ENCODE measurements around the gene KLHL33.

The KLHL33 gene

DNA sequence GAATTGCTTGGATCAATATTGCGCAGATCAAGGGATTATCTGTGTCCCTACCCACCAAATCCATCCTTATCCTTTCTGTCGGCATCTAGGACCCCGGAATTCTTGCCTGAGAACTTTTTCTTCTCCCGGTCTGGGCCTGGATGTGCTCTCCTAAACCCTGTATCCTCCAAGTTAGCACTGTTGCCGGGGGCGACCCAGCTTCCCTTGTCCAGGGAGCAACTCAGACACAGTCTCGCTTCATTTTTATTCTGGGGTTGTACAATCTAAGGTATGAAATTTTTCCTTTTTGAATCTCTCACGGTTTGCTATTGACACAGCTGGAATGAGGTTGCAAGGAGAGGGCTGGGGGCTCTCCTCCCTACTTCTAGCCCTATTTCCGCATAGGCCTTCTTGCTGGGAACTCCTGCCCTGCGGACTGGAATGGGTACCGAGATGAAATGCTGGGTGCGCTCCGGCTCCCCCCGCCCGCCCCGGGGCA is 32.8 kb upstream of the KLHL33 start:
- no peaks in the 10 kb centered on the region for H3K27me3 ChIP-seq (ENCODE audit: insufficient read depth, low read length, poor library complexity)
- DNase-seq (no peak), ATAC-seq (ENCODE audit: insufficient read depth, low read depth) (no peak)
- TF ChIP-seq EZH2 (IDR thresholded peaks at IDR 0.05; ENCODE audit: borderline replicate concordance, low read depth, low read length, severe bottlenecking): no peak
- TF ChIP-seq, protein P1, sequence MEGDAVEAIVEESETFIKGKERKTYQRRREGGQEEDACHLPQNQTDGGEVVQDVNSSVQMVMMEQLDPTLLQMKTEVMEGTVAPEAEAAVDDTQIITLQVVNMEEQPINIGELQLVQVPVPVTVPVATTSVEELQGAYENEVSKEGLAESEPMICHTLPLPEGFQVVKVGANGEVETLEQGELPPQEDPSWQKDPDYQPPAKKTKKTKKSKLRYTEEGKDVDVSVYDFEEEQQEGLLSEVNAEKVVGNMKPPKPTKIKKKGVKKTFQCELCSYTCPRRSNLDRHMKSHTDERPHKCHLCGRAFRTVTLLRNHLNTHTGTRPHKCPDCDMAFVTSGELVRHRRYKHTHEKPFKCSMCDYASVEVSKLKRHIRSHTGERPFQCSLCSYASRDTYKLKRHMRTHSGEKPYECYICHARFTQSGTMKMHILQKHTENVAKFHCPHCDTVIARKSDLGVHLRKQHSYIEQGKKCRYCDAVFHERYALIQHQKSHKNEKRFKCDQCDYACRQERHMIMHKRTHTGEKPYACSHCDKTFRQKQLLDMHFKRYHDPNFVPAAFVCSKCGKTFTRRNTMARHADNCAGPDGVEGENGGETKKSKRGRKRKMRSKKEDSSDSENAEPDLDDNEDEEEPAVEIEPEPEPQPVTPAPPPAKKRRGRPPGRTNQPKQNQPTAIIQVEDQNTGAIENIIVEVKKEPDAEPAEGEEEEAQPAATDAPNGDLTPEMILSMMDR (IDR thresholded peaks at IDR 0.05; ENCODE audit: borderline replicate concordance, extremely low read depth, low read length, poor library complexity, severe bottlenecking): peak; percentile 0
- H3K79me2 ChIP-seq (ENCODE audit: insufficient read depth, low read length): peaks cover 41% of the 10 kb centered on the region
- H3K27ac ChIP-seq (ENCODE audit: low read length): peak overlapping the region; percentile 82; the same call in 1 of the 2 replicates
- peak overlapping the region; percentile 79 for H2AFZ ChIP-seq (ENCODE audit: low read depth, low read length)
- peak overlapping the region; percentile 60 to 73; a peak in 3 of 4 replicates for H3K4me3 ChIP-seq (ENCODE audit: low read depth in 1 of 2, low read length in 2 of 2)
- peaks cover 23% of the 10 kb centered on the region for H3K36me3 ChIP-seq (ENCODE audit: insufficient read depth, low read length)
- no peaks in the 10 kb centered on the region for H3K9me3 ChIP-seq (ENCODE audit: insufficient read depth, low read length, severe bottlenecking)
- H3K9ac ChIP-seq (ENCODE audit: low read depth, low read length): peak overlapping the region; percentile 71
- H4K20me1 ChIP-seq (ENCODE audit: insufficient read depth, low read length): peaks cover 13% of the 10 kb centered on the region; the same call in 1 of the 2 replicates
- peaks cover 34% of the 10 kb centered on the region for H3K4me1 ChIP-seq (ENCODE audit: insufficient read depth, low read length)
- H3K4me2 ChIP-seq (ENCODE audit: insufficient read depth, low read length): peak overlapping the region; percentile 83

DNA sequence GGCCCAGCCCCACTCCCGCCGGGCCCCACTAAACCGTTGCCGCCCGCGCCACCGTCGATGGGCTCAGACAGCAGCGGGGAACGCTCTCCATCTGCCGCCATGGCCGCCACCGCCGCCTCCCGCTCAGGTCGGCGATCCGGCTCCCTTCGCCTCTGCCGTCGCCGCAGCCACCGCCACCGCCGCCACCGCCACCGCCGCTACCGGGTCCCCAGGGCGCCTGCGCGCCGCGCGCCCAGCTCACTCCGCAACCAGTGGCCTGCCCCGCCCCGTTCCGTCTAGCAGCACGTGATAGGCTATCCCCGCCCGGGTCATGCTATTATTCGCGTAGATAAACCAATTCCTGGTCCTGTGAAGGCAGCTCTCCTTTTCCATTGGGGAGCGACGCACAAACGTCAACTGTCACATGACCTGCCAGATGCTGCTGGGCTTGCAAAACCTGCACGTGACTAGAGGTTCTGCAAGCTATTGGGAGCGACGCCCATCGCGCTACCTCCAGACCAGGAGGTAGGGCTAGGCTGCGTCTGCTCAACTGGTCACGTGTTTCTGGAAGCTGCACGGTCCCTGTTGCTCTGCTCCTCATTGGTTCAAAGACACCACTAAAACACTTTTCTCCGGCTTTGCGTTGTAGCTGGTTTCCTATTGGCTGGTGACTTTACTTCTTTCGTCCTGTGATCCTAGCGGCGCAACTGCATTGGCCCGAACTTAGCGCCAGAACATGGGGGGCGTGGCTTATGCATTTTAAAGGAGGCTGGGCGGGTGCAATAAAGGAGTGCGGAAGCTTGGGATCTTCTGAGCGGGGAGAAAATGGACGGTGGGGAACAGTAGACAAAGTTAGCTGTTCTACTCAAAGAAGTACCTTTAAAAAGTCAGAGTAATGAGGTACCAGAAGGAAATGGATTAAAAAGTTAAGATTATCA is 25.5 kb upstream of the KLHL33 start, which contains the start of gene PIP4P1:
Gene PIP4P1, minus strand, starts transcription at position 210 of the 917 bp plus-strand sequence. Its CDS starts 109 bp downstream, at position 101.
- Histone ChIP-seq H3K27ac (ENCODE audit: low read length) (peak within 1 kb of the TSS; percentile 94), H3K36me3 (ENCODE audit: insufficient read depth, low read length) (peaks cover 46% of the 10 kb centered on the region), H3K4me3 (ENCODE audit: low read depth in 1 of 2, low read length in 2 of 2) (peak within 1 kb of the TSS; percentile 76 to 86), H3K9ac (ENCODE audit: low read depth, low read length) (peak within 1 kb of the TSS; percentile 90), H3K27me3 (ENCODE audit: insufficient read depth, low read length, poor library complexity) (no peaks in the 10 kb centered on the region), H3K79me2 (ENCODE audit: insufficient read depth, low read length) (peaks cover 47% of the 10 kb centered on the region), H2AFZ (ENCODE audit: low read depth, low read length) (peak within 1 kb of the TSS; percentile 64), H3K4me2 (ENCODE audit: insufficient read depth, low read length) (peak within 1 kb of the TSS; percentile 94), H3K9me3 (ENCODE audit: insufficient read depth, low read length, severe bottlenecking) (no peaks in the 10 kb centered on the region), H3K4me1 (ENCODE audit: insufficient read depth, low read length) (peaks cover 52% of the 10 kb centered on the region), H4K20me1 (ENCODE audit: insufficient read depth, low read length) (peaks cover 27% of the 10 kb centered on the region)
- TF ChIP-seq, protein P1 (IDR thresholded peaks at IDR 0.05; ENCODE audit: borderline replicate concordance, extremely low read depth, low read length, poor library complexity, severe bottlenecking): no peak
- peak; percentile 52 for TF ChIP-seq EZH2 (IDR thresholded peaks at IDR 0.05; ENCODE audit: borderline replicate concordance, low read depth, low read length, severe bottlenecking)
- DNase-seq (peak; percentile 99), ATAC-seq (ENCODE audit: insufficient read depth, low read depth) (peak; percentile 93)

DNA sequence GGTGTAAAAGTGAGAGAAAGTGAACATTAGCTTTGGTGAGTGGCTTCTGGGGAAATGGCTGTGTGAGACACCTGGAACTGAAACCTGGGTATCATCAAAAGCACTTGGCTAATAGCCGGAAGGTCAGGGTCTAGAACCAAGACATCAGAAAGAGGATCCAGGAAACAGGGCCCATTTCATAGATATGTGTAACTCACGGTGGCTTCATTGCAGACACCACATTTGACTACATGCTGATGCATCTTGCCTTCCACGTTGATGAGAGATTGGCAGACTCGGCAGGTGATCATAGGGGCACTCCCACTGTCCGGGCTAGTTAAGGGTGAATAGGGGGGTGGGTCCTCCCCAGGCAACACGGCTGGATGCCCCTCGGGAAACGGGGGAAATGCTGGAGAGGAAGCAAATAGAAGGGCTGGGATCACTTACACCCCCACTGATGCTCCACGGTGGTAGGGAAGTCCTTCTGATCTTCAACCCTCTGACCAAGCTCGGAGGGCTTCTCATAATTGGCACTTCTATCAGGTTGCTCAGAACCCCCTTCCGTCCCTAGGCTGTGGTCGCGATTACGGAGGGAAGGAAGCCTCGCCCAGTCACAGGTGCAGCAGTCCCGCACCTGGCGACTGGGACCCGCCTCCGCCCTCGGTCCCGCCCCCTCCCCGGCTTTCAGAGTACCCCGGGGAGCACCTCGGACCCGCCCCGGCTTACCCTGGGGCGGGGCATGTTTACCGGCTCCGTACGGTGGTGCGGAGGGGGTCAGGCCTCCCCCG is 24.7 kb upstream of the KLHL33 start:
- H3K36me3 ChIP-seq (ENCODE audit: insufficient read depth, low read length): peaks cover 53% of the 10 kb centered on the region
- H3K9ac ChIP-seq (ENCODE audit: low read depth, low read length): peak overlapping the region; percentile 90
- H3K9me3 ChIP-seq (ENCODE audit: insufficient read depth, low read length, severe bottlenecking): no peaks in the 10 kb centered on the region
- no peak for TF ChIP-seq EZH2 (IDR thresholded peaks at IDR 0.05; ENCODE audit: borderline replicate concordance, low read depth, low read length, severe bottlenecking)
- TF ChIP-seq, protein P1 (IDR thresholded peaks at IDR 0.05; ENCODE audit: borderline replicate concordance, extremely low read depth, low read length, poor library complexity, severe bottlenecking): no peak
- DNase-seq (peak; percentile 54), ATAC-seq (ENCODE audit: insufficient read depth, low read depth) (peak; percentile 1; the same call in 2 of the 3 replicates)
- peaks cover 27% of the 10 kb centered on the region for H4K20me1 ChIP-seq (ENCODE audit: insufficient read depth, low read length)
- peaks cover 56% of the 10 kb centered on the region for H3K79me2 ChIP-seq (ENCODE audit: insufficient read depth, low read length)
- H3K27ac ChIP-seq (ENCODE audit: low read length): peak overlapping the region; percentile 78
- no peaks in the 10 kb centered on the region for H3K27me3 ChIP-seq (ENCODE audit: insufficient read depth, low read length, poor library complexity)
- peaks cover 60% of the 10 kb centered on the region for H3K4me1 ChIP-seq (ENCODE audit: insufficient read depth, low read length)
- peak overlapping the region; percentile 94 for H3K4me2 ChIP-seq (ENCODE audit: insufficient read depth, low read length)
- H2AFZ ChIP-seq (ENCODE audit: low read depth, low read length): peak overlapping the region; percentile 64
- peak overlapping the region; percentile 76 to 86 for H3K4me3 ChIP-seq (ENCODE audit: low read depth in 1 of 2, low read length in 2 of 2)

Measured in DND-41 (cell line).